Measurements from ENCODE around the gene LTBP3.
A peak's percentile ranks its signal among the peaks of the same experiment; 100 is the strongest.

Gene LTBP3

DNA sequence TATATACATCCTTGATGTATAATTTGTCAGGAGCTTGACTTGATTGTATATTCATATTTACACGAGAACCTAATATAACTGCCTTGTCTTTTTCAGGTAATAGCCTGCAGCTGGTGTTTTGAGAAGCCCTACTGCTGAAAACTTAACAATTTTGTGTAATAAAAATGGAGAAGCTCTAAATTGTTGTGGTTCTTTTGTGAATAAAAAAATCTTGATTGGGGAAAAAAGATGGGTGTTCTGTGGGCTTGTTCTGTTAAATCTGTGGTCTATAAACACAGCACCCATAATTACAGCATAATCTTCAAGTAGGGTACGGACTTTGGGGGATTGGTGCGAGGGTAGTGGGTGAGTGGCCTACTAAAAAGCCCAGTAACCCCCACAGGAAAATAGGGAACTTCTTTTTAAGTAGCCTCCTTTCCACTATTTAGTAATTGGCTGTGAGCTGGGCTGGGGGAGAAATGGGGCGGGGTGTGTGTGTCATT, 51.8 kb downstream of the LTBP3 start:
- TF ChIP-seq, protein P1, sequence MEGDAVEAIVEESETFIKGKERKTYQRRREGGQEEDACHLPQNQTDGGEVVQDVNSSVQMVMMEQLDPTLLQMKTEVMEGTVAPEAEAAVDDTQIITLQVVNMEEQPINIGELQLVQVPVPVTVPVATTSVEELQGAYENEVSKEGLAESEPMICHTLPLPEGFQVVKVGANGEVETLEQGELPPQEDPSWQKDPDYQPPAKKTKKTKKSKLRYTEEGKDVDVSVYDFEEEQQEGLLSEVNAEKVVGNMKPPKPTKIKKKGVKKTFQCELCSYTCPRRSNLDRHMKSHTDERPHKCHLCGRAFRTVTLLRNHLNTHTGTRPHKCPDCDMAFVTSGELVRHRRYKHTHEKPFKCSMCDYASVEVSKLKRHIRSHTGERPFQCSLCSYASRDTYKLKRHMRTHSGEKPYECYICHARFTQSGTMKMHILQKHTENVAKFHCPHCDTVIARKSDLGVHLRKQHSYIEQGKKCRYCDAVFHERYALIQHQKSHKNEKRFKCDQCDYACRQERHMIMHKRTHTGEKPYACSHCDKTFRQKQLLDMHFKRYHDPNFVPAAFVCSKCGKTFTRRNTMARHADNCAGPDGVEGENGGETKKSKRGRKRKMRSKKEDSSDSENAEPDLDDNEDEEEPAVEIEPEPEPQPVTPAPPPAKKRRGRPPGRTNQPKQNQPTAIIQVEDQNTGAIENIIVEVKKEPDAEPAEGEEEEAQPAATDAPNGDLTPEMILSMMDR (IDR thresholded peaks at IDR 0.05; ENCODE audit: low read depth, low read length) = no peak
- no peak for DNase-seq (ENCODE audit: low read depth in 2 of 2)
- H3K4me3 ChIP-seq (replicated peaks in 1 of 2; ENCODE audit: low read depth in 2 of 2, low read length in 2 of 2) = peak overlapping the region; percentile 74 to 93

DNA sequence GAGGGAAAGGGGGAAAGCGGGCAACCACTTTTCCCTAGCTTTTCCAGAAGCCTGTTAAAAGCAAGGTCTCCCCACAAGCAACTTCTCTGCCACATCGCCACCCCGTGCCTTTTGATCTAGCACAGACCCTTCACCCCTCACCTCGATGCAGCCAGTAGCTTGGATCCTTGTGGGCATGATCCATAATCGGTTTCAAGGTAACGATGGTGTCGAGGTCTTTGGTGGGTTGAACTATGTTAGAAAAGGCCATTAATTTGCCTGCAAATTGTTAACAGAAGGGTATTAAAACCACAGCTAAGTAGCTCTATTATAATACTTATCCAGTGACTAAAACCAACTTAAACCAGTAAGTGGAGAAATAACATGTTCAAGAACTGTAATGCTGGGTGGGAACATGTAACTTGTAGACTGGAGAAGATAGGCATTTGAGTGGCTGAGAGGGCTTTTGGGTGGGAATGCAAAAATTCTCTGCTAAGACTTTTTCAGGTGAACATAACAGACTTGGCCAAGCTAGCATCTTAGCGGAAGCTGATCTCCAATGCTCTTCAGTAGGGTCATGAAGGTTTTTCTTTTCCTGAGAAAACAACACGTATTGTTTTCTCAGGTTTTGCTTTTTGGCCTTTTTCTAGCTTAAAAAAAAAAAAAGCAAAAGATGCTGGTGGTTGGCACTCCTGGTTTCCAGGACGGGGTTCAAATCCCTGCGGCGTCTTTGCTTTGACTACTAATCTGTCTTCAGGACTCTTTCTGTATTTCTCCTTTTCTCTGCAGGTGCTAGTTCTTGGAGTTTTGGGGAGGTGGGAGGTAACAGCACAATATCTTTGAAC, 52.5 kb downstream of the LTBP3 start:
- TF ChIP-seq, protein P1 (IDR thresholded peaks at IDR 0.05; ENCODE audit: low read depth, low read length) = no peak
- H3K4me3 ChIP-seq (replicated peaks in 1 of 2; ENCODE audit: low read depth in 2 of 2, low read length in 2 of 2) = peak overlapping the region; percentile 74 to 93
- peak; percentile 62 to 70 for DNase-seq (ENCODE audit: low read depth in 2 of 2)

DNA sequence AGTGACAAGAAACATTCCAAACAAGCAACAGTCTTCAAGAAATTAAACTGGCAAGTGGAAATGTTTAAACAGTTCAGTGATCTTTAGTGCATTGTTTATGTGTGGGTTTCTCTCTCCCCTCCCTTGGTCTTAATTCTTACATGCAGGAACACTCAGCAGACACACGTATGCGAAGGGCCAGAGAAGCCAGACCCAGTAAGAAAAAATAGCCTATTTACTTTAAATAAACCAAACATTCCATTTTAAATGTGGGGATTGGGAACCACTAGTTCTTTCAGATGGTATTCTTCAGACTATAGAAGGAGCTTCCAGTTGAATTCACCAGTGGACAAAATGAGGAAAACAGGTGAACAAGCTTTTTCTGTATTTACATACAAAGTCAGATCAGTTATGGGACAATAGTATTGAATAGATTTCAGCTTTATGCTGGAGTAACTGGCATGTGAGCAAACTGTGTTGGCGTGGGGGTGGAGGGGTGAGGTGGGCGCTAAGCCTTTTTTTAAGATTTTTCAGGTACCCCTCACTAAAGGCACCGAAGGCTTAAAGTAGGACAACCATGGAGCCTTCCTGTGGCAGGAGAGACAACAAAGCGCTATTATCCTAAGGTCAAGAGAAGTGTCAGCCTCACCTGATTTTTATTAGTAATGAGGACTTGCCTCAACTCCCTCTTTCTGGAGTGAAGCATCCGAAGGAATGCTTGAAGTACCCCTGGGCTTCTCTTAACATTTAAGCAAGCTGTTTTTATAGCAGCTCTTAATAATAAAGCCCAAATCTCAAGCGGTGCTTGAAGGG, 53.3 kb downstream of the LTBP3 start:
- peak overlapping the region; percentile 74 to 93 for H3K4me3 ChIP-seq (replicated peaks in 1 of 2; ENCODE audit: low read depth in 2 of 2, low read length in 2 of 2)
- DNase-seq (ENCODE audit: low read depth in 2 of 2) = peak; percentile 53 to 72

DNA sequence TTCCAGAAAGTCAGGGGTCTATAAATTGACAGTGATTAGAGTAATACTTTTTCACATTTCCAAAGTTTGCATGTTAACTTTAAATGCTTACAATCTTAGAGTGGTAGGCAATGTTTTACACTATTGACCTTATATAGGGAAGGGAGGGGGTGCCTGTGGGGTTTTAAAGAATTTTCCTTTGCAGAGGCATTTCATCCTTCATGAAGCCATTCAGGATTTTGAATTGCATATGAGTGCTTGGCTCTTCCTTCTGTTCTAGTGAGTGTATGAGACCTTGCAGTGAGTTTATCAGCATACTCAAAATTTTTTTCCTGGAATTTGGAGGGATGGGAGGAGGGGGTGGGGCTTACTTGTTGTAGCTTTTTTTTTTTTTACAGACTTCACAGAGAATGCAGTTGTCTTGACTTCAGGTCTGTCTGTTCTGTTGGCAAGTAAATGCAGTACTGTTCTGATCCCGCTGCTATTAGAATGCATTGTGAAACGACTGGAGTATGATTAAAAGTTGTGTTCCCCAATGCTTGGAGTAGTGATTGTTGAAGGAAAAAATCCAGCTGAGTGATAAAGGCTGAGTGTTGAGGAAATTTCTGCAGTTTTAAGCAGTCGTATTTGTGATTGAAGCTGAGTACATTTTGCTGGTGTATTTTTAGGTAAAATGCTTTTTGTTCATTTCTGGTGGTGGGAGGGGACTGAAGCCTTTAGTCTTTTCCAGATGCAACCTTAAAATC, 54.0 kb downstream of the LTBP3 start:
- DNase-seq (ENCODE audit: low read depth in 2 of 2) = peak; percentile 70 to 85
- H3K4me3 ChIP-seq (replicated peaks in 1 of 2; ENCODE audit: low read depth in 2 of 2, low read length in 2 of 2) = peak overlapping the region; percentile 74 to 93
- TF ChIP-seq, protein P1 (IDR thresholded peaks at IDR 0.05; ENCODE audit: low read depth, low read length) = no peak

More for the DNA sequence above, 53.3 kb downstream of the LTBP3 start:
- TF ChIP-seq, protein P1 (IDR thresholded peaks at IDR 0.05; ENCODE audit: low read depth, low read length) = no peak

DNA sequence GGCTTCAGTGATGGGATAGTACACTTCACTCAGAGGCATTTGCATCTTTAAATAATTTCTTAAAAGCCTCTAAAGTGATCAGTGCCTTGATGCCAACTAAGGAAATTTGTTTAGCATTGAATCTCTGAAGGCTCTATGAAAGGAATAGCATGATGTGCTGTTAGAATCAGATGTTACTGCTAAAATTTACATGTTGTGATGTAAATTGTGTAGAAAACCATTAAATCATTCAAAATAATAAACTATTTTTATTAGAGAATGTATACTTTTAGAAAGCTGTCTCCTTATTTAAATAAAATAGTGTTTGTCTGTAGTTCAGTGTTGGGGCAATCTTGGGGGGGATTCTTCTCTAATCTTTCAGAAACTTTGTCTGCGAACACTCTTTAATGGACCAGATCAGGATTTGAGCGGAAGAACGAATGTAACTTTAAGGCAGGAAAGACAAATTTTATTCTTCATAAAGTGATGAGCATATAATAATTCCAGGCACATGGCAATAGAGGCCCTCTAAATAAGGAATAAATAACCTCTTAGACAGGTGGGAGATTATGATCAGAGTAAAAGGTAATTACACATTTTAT, 54.7 kb downstream of the LTBP3 start:
- peak overlapping the region; percentile 74 to 93 for H3K4me3 ChIP-seq (replicated peaks in 1 of 2; ENCODE audit: low read depth in 2 of 2, low read length in 2 of 2)
- TF ChIP-seq, protein P1 (IDR thresholded peaks at IDR 0.05; ENCODE audit: low read depth, low read length) = no peak
- peak; percentile 56 to 66 for DNase-seq (ENCODE audit: low read depth in 2 of 2)

Data from cardiac fibroblast (primary cell).